ENCODE data around the gene HDAC7.

The HDAC7 gene

DNA sequence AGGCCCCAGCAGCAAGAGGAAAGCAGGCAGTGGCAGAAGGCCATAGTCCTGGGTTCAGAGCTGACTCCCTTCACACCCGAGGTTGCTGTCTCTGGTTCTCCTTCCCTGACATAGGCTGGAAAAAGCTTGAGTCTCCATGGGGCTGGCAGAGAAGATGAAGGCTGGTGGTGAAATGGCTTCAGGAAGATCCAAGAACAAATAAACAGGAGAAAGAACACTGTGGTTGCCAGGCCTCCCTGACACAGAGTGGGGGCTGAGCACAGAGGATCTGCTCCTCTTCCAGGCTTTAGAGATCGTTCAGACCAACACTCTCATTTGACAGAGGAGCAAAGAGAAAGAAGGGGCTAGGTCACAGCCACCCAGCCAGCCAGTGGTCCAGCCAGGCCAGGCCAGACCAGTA, 14.3 kb downstream of the HDAC7 start:
- Mint-ChIP-seq H3K4me3 (no peak overlapping the region), H3K27ac (peak overlapping the region; percentile 94), H3K27me3 (no peaks in the 10 kb centered on the region), H3K36me3 (peaks cover 3% of the 10 kb centered on the region), H3K9me3 (no peaks in the 10 kb centered on the region), H3K4me1 (peaks cover 73% of the 10 kb centered on the region)
- no peak for DNase-seq (ENCODE audit: low spot score in 2 of 2)
- no peak for ATAC-seq (ENCODE audit: low read depth)

DNA sequence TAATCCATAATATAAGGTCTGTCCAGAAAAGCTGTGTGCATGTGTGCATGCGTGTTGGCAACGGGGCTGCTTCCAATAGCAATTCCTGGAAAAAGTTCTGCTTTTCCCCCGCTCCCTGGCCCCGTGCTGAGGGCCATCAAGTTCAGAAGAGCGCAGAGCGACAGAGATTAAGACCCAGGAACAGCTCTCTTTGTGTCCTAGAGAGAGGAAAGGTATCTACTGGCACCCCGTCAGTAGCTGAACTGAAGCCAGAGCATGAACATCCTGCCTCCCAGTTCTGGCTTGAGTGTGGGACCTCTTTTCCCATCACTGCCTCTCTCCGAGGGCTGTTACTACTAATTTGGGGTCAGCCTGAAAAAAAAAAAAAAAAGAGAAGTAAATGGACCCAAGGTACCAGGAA, 15.5 kb downstream of the HDAC7 start:
- no peak for DNase-seq (ENCODE audit: low spot score in 2 of 2)
- Mint-ChIP-seq H3K4me1 (peaks cover 68% of the 10 kb centered on the region), H3K4me3 (no peak overlapping the region), H3K36me3 (peaks cover 3% of the 10 kb centered on the region), H3K9me3 (no peaks in the 10 kb centered on the region), H3K27me3 (no peaks in the 10 kb centered on the region), H3K27ac (peak overlapping the region; percentile 94)
- no peak for ATAC-seq (ENCODE audit: low read depth)

DNA sequence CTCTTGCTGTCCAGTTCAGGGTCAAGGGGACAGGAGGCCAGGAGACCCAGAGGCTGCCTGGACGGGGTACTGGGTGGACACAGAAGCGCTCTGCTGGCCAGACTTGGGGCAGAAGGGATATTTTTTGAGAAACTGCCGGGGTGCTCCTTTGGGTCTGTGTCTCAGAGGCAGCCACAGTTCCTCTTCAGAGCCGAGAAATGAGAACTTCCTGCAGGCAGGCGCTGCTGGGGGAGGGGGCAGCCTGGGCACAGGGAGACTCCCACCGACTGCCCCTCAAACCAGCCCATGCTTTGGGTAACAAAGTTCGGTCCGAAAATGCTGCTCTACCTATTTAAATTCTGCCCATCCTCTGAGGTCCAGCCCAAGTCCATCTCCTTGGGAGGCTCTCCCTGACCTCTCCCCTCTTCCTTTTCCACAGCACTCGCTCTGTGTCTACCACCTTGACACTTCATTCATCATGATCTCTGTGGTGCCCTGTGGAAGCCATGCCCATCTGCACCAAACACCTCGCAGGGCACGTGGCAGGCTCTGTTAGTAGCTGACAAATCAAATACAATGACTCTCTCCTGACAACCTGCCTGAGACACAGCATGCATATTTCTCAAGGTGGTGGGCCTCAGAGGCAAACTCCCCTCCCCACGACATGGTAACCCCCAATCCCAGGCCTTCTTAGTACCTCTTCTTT, 16.4 kb downstream of the HDAC7 start:
- Mint-ChIP-seq H3K4me1 (peaks cover 62% of the 10 kb centered on the region), H3K27ac (peak overlapping the region; percentile 94), H3K36me3 (peaks cover 4% of the 10 kb centered on the region), H3K4me3 (peak overlapping the region; percentile 75), H3K9me3 (no peaks in the 10 kb centered on the region), H3K27me3 (no peaks in the 10 kb centered on the region)
- DNase-seq (ENCODE audit: low spot score in 2 of 2) (no peak), ATAC-seq (ENCODE audit: low read depth) (no peak)

DNA sequence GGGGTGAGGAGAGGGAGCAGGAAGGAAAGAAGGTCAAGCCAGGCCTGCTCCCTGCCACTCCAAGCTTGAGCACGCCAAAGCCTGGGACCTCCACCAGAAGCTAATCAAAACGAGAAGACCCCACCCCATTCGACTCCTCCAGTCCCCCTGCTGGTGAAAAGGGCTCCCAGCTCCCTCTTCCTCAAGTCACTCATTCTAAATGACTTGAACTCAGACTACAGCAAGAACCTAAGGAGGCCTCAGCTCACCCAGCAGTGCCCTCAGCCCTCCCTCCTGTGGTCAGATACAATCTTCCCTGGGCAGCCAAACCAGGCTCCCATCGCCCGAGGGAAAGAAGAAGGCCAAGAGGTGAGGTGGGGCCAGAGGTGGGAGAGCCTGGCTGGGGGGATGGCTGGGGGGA, 17.4 kb downstream of the HDAC7 start:
- DNase-seq (ENCODE audit: low spot score in 2 of 2) (no peak), ATAC-seq (ENCODE audit: low read depth) (no peak)
- Mint-ChIP-seq H3K4me1 (peaks cover 56% of the 10 kb centered on the region), H3K9me3 (no peaks in the 10 kb centered on the region), H3K27me3 (no peaks in the 10 kb centered on the region), H3K4me3 (peak overlapping the region; percentile 59), H3K36me3 (peaks cover 8% of the 10 kb centered on the region), H3K27ac (peak overlapping the region; percentile 94)

DNA sequence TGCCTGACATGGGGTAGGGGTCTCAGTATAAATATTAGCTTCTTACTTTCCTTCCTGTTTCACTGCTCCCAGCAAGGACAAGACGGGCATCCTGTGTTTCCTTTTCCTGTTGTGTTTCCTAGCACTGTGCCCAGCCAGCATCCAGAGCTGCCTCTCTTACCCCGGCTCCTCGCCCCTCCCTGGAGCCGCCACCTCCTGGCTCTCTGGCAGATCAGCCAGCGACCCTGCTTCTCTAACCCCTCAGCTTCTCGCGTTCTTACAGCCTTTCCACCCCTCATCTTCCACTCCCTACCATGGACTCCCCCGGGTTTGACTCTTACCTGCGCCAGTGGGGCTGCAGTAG, 17.8 kb downstream of the HDAC7 start:
- Mint-ChIP-seq H3K4me3 (no peak overlapping the region), H3K27me3 (no peaks in the 10 kb centered on the region), H3K36me3 (peaks cover 8% of the 10 kb centered on the region), H3K4me1 (peaks cover 52% of the 10 kb centered on the region), H3K27ac (peak overlapping the region; percentile 94), H3K9me3 (no peaks in the 10 kb centered on the region)
- DNase-seq (ENCODE audit: low spot score in 2 of 2) (no peak), ATAC-seq (ENCODE audit: low read depth) (no peak)

DNA sequence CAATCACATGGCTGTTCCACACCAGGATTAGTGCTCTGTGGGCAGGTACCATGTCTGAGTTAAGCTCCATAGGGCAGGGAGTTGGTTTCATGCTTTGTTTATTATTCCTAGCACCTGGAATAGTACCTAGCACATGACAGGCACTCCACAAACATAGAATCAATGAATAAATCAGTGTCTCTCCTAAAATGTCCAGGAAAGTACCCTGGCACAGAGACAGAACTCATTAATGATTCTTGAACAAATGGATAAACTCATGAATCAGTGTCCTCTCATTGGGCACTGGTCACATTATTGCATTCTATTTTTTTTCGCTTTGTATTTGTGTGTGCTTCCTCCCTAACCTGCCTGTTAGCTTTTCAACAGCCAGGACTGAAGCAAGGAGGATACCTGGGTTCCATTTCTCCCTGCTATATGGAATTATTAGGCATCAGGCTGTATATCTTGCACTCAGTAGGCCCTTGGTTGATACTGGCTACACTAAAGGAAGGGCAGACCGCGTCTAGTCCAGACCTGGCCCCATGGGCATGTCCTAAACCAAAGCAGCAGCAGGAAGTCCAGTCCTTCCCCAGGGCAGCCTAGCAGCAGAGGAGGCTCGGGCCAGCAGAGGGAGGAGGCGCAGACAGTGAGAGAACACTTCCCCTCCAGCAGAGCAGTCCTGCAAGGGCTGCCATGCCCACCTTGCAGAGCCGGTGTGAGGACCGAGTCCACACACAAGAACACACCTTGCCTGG, 18.4 kb downstream of the HDAC7 start:
- no peak for DNase-seq (ENCODE audit: low spot score in 2 of 2)
- no peaks in the 10 kb centered on the region for H3K27me3 Mint-ChIP-seq
- peak overlapping the region; percentile 94 for H3K27ac Mint-ChIP-seq
- no peak for ATAC-seq (ENCODE audit: low read depth)
- H3K9me3 Mint-ChIP-seq = no peaks in the 10 kb centered on the region
- H3K4me1 Mint-ChIP-seq = peaks cover 48% of the 10 kb centered on the region
- peaks cover 8% of the 10 kb centered on the region for H3K36me3 Mint-ChIP-seq
- H3K4me3 Mint-ChIP-seq = no peak overlapping the region

DNA sequence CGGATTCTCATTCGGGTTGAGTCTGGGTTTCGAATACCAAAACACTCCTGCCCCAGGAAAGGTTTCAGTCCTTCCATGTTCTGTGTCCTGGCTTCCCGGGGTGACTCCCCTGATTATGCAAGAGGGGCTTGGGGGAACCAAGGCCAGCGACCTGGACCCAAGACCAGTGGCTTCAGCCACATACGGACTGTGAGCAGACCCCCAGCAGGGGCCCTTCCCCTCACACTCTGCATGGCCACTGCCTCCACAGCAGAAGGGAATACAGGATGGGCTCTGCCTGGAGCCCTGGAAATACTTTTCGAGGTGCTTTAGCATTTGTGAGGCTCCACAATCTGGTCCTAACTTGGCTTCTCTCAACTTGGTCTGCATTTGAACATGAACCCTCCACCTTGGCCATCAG, 19.1 kb downstream of the HDAC7 start:
- Mint-ChIP-seq H3K27me3 (no peaks in the 10 kb centered on the region), H3K36me3 (peaks cover 8% of the 10 kb centered on the region), H3K27ac (peak overlapping the region; percentile 29), H3K9me3 (no peaks in the 10 kb centered on the region), H3K4me3 (no peak overlapping the region), H3K4me1 (peaks cover 47% of the 10 kb centered on the region)
- ATAC-seq (ENCODE audit: low read depth) (no peak), DNase-seq (ENCODE audit: low spot score in 2 of 2) (no peak)

DNA sequence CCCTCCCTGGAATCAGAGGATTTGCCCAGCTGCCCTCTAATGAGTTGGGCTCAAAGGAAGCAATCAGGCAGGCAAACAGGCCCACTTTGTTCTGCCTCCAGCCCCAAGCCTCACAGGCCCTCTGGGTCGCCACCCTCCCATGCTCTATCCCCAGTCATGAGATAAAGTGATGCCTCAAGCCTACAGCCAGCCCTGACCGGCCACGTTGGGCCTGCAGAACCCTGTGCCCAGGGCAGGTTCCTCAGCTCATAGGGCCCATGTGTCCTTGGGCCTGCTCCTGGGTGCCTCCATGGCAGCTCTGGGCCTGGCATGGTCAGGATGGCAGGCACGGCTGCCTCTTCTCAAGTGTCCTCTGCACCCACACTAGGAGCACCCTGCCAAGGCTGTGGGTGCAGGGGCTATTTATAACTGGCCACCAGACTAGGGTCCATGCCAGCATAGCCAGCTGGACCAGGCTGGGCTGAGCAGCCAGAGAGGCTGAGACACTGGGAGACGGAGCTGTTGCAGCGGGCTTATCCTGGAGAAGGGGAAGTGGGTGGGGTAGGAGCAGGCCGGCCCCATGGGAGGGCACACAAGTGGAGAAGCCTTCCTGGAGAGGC, 20.2 kb downstream of the HDAC7 start:
- Mint-ChIP-seq H3K4me1 (peaks cover 38% of the 10 kb centered on the region), H3K4me3 (no peak overlapping the region), H3K36me3 (peaks cover 12% of the 10 kb centered on the region), H3K27ac (no peak overlapping the region), H3K9me3 (no peaks in the 10 kb centered on the region), H3K27me3 (no peaks in the 10 kb centered on the region)
- DNase-seq (ENCODE audit: low spot score in 2 of 2) (no peak), ATAC-seq (ENCODE audit: low read depth) (no peak)

DNA sequence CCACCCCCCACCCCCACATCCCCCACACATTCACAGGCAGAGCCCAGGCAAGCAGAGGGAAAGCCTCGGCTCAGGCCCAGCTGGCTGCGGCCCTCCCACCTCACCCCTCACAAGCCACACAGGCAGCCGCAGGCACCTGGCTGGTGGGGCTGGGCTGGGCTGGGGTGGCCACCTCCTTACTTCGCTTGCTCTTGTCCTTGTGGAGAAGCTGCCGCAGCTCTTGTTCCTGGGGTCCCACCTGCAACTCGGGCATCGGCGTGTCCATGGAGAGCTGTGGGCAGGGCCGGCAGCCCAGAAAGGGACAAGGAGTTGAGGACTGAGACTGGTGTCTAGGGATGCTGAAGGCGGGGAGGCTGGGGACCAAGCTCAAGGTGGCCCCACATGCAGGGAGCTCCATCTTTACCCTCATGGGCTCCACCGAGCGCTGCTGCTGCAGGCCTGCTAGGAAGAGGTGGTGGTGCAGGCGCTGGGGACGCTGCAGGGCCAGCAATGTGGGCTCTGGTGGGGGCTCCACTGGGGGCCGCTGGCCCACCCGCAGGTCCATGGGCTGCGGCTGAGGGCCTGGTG, 21.2 kb downstream of the HDAC7 start:
- Mint-ChIP-seq H3K4me1 (peaks cover 30% of the 10 kb centered on the region), H3K27me3 (no peaks in the 10 kb centered on the region), H3K27ac (no peak overlapping the region), H3K9me3 (no peaks in the 10 kb centered on the region), H3K4me3 (no peak overlapping the region), H3K36me3 (peaks cover 15% of the 10 kb centered on the region)
- DNase-seq (ENCODE audit: low spot score in 2 of 2) = no peak
- no peak for ATAC-seq (ENCODE audit: low read depth)

DNA sequence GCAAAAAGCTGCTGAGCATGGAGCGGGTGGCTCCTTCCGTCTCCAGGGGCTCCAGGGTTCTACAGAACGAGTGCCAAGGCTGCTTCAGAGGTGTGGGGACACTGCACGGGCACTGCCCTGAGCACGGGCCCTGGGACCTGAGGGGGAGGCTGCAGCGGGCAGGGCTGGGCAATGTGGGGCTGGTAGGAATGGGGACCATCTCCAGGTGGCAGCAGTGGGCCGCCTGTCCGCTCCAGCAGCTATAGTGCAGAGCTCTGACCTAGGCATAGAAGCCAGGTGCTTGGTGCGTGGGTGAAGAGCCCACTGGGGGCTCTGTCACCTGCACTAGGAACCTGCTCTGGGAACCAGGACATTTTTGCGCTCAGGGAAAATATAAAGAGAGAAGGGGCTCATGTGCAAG, 22.3 kb downstream of the HDAC7 start:
- peaks cover 15% of the 10 kb centered on the region for H3K36me3 Mint-ChIP-seq
- no peaks in the 10 kb centered on the region for H3K9me3 Mint-ChIP-seq
- ATAC-seq (ENCODE audit: low read depth) = peak; percentile 95
- H3K27me3 Mint-ChIP-seq = no peaks in the 10 kb centered on the region
- H3K4me3 Mint-ChIP-seq = no peak overlapping the region
- H3K27ac Mint-ChIP-seq = peak overlapping the region; percentile 39
- peak; percentile 40 to 43 for DNase-seq (ENCODE audit: low spot score in 2 of 2)
- peaks cover 20% of the 10 kb centered on the region for H3K4me1 Mint-ChIP-seq

DNA sequence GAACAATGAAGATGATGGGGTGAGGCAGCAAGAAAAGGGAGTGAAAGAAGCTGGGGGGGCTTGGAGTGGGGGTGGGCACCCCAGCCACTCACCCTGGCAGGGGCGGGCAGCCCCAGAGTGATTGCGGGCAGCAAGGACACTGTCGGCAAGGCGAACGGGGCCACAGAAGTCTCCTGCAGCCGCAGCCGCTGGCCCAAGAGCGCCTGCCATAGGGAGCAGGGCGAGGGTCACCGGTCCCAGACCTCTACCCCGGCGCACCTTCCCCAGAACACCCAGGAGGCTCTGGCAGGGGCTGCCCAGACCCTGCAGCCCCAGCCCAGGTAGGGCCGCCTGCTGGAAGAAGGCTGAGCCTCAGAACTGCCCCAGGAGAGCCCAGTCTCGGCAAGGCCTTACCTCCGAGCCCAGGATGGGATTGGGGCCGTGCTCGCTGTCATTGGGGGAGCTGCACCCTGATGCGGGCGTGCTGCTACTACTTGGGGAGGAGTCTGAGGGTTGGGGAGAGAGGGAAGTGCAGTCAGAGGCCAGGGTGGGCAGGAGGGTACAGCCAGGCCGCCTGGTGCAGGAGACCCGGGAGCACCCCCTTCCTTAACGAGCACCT, 23.8 kb downstream of the HDAC7 start:
- peaks cover 17% of the 10 kb centered on the region for H3K36me3 Mint-ChIP-seq
- H3K27ac Mint-ChIP-seq = peak overlapping the region; percentile 20
- no peaks in the 10 kb centered on the region for H3K9me3 Mint-ChIP-seq

DNA sequence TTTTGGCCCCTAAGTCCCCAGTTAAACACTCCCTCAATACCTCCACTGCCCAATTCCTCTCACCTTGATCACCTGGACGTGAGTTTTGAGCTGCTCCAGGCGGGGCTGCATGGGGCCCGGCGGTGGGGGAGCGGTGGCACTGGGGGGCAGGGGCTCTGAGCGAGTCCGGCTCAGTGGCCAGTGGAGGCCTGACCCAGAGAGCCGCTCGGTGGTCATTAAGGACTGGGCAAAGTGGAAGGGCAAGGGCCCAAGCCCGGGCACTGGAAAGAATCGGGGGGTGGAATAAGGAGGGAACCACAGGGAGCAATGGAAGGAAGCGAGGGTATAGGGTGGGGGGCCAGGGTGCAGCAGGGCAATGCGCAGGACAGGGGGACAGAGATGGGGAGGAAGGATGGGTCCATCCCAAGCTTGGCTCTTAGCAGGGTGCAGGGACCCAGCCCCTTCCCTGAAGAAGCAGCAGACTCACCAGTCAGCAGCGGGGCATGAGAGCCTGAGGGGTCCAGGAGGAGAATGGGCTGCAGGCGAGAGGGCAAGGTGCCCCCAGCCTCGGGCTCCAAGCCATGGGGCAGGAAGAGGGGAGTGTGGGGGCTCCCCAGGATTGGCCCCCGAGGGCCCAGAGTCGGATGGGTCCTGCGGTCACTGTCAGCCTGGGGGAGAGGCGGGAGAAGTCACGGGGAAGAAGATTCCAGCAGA, 24.4 kb downstream of the HDAC7 start:
- Mint-ChIP-seq H3K36me3 (peaks cover 21% of the 10 kb centered on the region), H3K4me1 (peaks cover 6% of the 10 kb centered on the region), H3K27me3 (no peaks in the 10 kb centered on the region), H3K4me3 (no peak overlapping the region), H3K27ac (peak overlapping the region; percentile 20), H3K9me3 (no peaks in the 10 kb centered on the region)
- DNase-seq (ENCODE audit: low spot score in 2 of 2) (no peak), ATAC-seq (ENCODE audit: low read depth) (no peak)

More for the DNA sequence above, 23.8 kb downstream of the HDAC7 start:
- H3K4me3 Mint-ChIP-seq = no peak overlapping the region
- H3K4me1 Mint-ChIP-seq = peaks cover 8% of the 10 kb centered on the region
- DNase-seq (ENCODE audit: low spot score in 2 of 2) (no peak), ATAC-seq (ENCODE audit: low read depth) (no peak)
- H3K27me3 Mint-ChIP-seq = no peaks in the 10 kb centered on the region

DNA sequence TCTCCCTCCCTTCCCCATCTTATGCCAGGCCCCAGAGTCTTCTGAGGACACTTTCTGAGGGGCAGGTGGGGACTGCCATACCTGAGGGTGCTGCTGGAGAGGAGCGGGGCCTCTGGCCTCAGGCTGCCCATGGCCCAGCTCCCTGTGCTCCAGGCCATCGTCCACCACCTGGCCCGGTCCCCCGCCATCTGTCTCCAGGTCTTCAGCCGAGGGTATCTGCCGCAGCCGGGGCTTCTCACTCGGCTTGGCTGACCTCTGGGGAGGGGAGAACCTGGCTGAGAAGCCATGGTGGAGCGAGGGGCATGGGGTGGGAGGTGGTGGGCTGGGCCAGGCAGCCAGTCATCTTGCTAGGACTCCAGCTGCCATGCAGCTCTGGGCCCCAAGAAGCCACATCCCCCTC, 25.0 kb downstream of the HDAC7 start:
- H3K4me1 Mint-ChIP-seq = peaks cover 6% of the 10 kb centered on the region
- H3K27ac Mint-ChIP-seq = no peak overlapping the region
- DNase-seq (ENCODE audit: low spot score in 2 of 2) = no peak
- H3K9me3 Mint-ChIP-seq = no peaks in the 10 kb centered on the region
- peaks cover 23% of the 10 kb centered on the region for H3K36me3 Mint-ChIP-seq
- H3K4me3 Mint-ChIP-seq = no peak overlapping the region
- ATAC-seq (ENCODE audit: low read depth) = no peak
- H3K27me3 Mint-ChIP-seq = no peaks in the 10 kb centered on the region
